Measurements from ENCODE around the gene HYCC1. TPM values are rescaled to one million over a fixed set of nuclear protein-coding genes. Genes with fewer than 3 reads are reported as not detected.

Gene HYCC1
- total and polyA plus RNA-seq, 9 donors = 8.3 to 27.4 (median 24.2) TPM

- DNase-seq = no peak
- Histone ChIP-seq H3K36me3 (no peaks in the 10 kb centered on the region), H3K27ac (no peak overlapping the region), H3K4me3 (no peak overlapping the region), H3K4me1 (ENCODE audit: insufficient read depth) (no peaks in the 10 kb centered on the region), H3K9me3 (no peaks in the 10 kb centered on the region), H3K27me3 (no peaks in the 10 kb centered on the region)
- intact Hi-C loops (cut with DNase I) = no loop called here
- TF ChIP-seq POLR2A (IDR thresholded peaks at IDR 0.05) (no peak), EP300 (IDR thresholded peaks at IDR 0.05) (no peak), CTCF (IDR thresholded peaks at IDR 0.05) (no peak)
- 7 to 11% (median 11%) methylated on average over 2 of the region's 2 CpGs for WGBS, 3 donors
Measured at GRCh38 chr7:23003505-23004246, 10.3 kb downstream of the HYCC1 start.

DNA sequence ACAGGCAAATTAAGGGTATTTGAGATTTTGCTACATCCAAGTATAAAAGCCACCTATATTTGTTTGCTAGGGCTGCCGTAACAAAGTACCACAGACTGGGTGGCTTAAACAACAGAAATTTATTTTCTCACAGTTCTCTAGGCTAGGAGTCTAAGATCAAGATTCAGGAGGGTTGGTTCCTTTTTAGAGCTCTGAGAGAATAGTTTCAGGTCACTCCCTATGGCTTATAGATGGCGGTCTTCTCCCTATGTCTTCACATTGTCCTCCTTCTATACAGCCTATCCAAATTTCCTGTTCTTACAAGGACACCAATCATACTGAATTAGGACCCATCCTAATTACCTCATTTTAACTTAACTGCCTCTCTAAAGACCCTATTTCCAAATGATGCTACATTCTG is 11.2 kb downstream of the HYCC1 start:
- Histone ChIP-seq H3K27me3 (no peaks in the 10 kb centered on the region), H3K36me3 (no peaks in the 10 kb centered on the region), H3K4me3 (no peak overlapping the region), H3K9me3 (no peaks in the 10 kb centered on the region), H3K4me1 (ENCODE audit: insufficient read depth) (no peaks in the 10 kb centered on the region), H3K27ac (no peak overlapping the region)
- DNase-seq = no peak
- WGBS, 3 donors = 97 to 98% (median 97%) methylated on average over 2 of the region's 2 CpGs
- intact Hi-C loops (cut with DNase I) = no loop called here
- no peak for TF ChIP-seq POLR2A (IDR thresholded peaks at IDR 0.05)
- no peak for TF ChIP-seq CTCF (IDR thresholded peaks at IDR 0.05)

DNA sequence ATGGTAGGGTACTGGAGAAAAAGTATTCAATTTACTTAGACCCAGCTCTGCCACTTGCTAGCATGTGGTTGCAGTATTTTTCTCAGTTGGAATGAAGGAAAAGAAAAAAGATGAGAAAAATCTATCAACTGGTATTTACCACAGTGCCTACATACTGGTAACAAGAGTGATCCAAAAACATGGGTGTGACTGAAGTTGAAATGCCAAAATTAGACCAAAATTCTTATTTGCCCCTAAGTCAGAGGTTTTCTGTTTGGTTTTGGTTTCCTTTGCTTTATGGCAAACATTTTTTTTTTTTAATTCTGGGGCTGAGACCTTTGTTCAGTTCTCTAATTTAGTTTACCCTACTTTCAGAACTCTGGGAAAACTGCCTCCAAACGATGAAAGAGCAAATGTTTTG is 12.3 kb downstream of the HYCC1 start:
- Histone ChIP-seq H3K4me3 (no peak overlapping the region), H3K36me3 (no peaks in the 10 kb centered on the region), H3K27ac (no peak overlapping the region), H3K27me3 (no peaks in the 10 kb centered on the region), H3K4me1 (ENCODE audit: insufficient read depth) (no peaks in the 10 kb centered on the region), H3K9me3 (no peaks in the 10 kb centered on the region)
- 34 to 50% (median 48%) methylated on average over 1 of the region's 1 CpG for WGBS, 3 donors
- intact Hi-C loops (cut with DNase I) = no loop called here
- TF ChIP-seq CTCF (IDR thresholded peaks at IDR 0.05) = no peak
- no peak for TF ChIP-seq EP300 (IDR thresholded peaks at IDR 0.05)
- TF ChIP-seq POLR2A (IDR thresholded peaks at IDR 0.05) = no peak
- no peak for DNase-seq

GRCh38 chr7:23000597-23001360 is 13.2 kb downstream of the HYCC1 start:
- intact Hi-C loops (cut with DNase I) = no loop called here
- TF ChIP-seq POLR2A (IDR thresholded peaks at IDR 0.05) = no peak
- no peak for TF ChIP-seq EP300 (IDR thresholded peaks at IDR 0.05)
- no peak for TF ChIP-seq CTCF (IDR thresholded peaks at IDR 0.05)
- H3K27ac ChIP-seq = no peak overlapping the region
- 75 to 78% (median 76%) methylated on average over 4 of the region's 4 CpGs for WGBS, 3 donors
- no peaks in the 10 kb centered on the region for H3K27me3 ChIP-seq
- no peak overlapping the region for H3K4me3 ChIP-seq
- H3K36me3 ChIP-seq = no peaks in the 10 kb centered on the region
- no peaks in the 10 kb centered on the region for H3K9me3 ChIP-seq
- H3K4me1 ChIP-seq (ENCODE audit: insufficient read depth) = no peaks in the 10 kb centered on the region
- DNase-seq = no peak
